HFFc6 (cell line): ENCODE data around the gene ATL3. TPM values are rescaled to one million over a fixed set of nuclear protein-coding genes. Genes with fewer than 3 reads are reported as not detected.
A peak's percentile ranks its signal among the peaks of the same experiment; 100 is the strongest.
"Not testable (repeated sequence)": the region's sequence is repeated elsewhere in the genome, so short reads cannot be mapped to it uniquely, and the experiment has no call there.

ENCODE experiments used
- DNase-seq: peaks from one replicate; pipeline ENCODE4 v3.0.0-alpha.2; 2018
- H3K27ac Mint-ChIP-seq: 2 replicates; pipeline ENCODE4 v1.8.0; 2020; ENCODE audit warnings: mild to moderate bottlenecking, mixed read lengths
- H3K27me3 Mint-ChIP-seq: 2 replicates; pipeline ENCODE4 v1.8.0; 2021; ENCODE audit warnings: mild to moderate bottlenecking, moderate library complexity, mixed read lengths; ENCODE audit not compliant: insufficient read depth
- H3K36me3 Mint-ChIP-seq: 2 replicates; pipeline ENCODE4 v1.8.0; 2021; ENCODE audit warnings: low read depth, mixed read lengths
- H3K4me1 Mint-ChIP-seq: 2 replicates; pipeline ENCODE4 v1.8.0; 2020; ENCODE audit warnings: low read depth, mixed read lengths
- H3K4me3 Mint-ChIP-seq: 2 replicates; pipeline ENCODE4 v1.8.0; 2020; ENCODE audit warnings: mild to moderate bottlenecking, moderate library complexity, mixed read lengths
- H3K9me3 Mint-ChIP-seq: 2 replicates; pipeline ENCODE4 v1.8.0; 2020; ENCODE audit warnings: mild to moderate bottlenecking, mixed read lengths
- CTCF ChIP-seq: fragments of 200-600 bp; sonication (generic); IDR thresholded peaks from 2 replicates; pipeline ENCODE4 v1.5.0; 2021; ENCODE audit warnings: antibody characterized with exemption, mild to moderate bottlenecking
- total RNA-seq, 6 experiments: library from RNA; stranded (reverse); fragmentation: NEBNext Ultra II Directional; extraction: Animal tissue kit (Norgen Biotek cat#: 25700); gene quantifications; 2 replicates in 1 of 6; 3 replicates in 5 of 6; pipeline ENCODE4 v1.2.3, GENCODE V29; 2021

Gene ATL3
- total RNA-seq, 6 experiments from 2014 or later: 96.9 to 116 (median 109) TPM

- H3K36me3 Mint-ChIP-seq: peaks cover 28% of the 10 kb centered on the region
- no peaks in the 10 kb centered on the region for H3K27me3 Mint-ChIP-seq
- no peak overlapping the region for H3K4me3 Mint-ChIP-seq
- H3K9me3 Mint-ChIP-seq: no peaks in the 10 kb centered on the region
- DNase-seq: no peak
- no peak for TF ChIP-seq CTCF
- H3K27ac Mint-ChIP-seq: no peak overlapping the region
- no peaks in the 10 kb centered on the region for H3K4me1 Mint-ChIP-seq
Observed at GRCh38 chr11:63652671-63653070, 18.5 kb downstream of the ATL3 start.

GRCh38 chr11:63643205-63643604 lies 28.0 kb downstream of the ATL3 start:
- no peaks in the 10 kb centered on the region for H3K9me3 Mint-ChIP-seq
- H3K27ac Mint-ChIP-seq: no peak overlapping the region
- H3K4me3 Mint-ChIP-seq: no peak overlapping the region
- no peak for TF ChIP-seq CTCF
- no peak for DNase-seq
- H3K36me3 Mint-ChIP-seq: peaks cover 28% of the 10 kb centered on the region; the same call in 1 of the 2 replicates
- peaks cover 2% of the 10 kb centered on the region for H3K27me3 Mint-ChIP-seq
- H3K4me1 Mint-ChIP-seq: peaks cover 15% of the 10 kb centered on the region

GRCh38 chr11:63641727-63642126 lies 29.4 kb downstream of the ATL3 start:
- peak; percentile 30; the same call in 1 of the 2 replicates for TF ChIP-seq CTCF
- peak overlapping the region; percentile 34 for H3K27ac Mint-ChIP-seq
- DNase-seq: peak; percentile 11

DNA sequence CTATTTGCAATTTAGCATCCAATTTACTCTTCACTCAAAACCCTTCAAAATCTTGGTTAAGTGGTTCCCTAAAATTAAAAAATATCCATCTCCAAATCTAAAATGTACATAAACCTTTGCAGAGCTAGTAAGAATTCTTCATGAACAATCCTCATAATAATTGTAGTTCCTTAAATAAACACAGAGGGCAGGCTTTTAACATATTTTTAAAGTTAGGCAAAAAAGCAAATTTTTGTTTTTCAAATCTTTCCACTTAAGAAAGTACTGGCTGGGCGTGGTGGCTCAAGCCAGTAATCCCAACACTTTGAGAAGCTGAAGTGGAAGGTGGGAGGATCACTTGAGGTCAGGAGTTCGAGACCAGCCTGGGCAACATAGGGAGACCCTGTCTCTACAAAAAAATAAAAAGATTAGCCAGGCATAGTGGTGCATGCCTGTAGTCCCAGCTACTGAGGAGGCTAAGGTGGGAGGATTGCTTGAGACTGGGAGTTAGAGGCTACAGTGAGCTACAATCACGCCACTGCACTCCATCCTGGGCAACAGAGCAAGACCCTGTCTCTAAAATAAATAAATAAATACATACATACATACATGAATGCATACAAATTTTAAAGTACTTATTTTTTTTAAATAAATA lies 31.9 kb downstream of the ATL3 start:
- Mint-ChIP-seq H3K27me3 (no peaks in the 10 kb centered on the region; the same call in 1 of the 2 replicates), H3K4me1 (peaks cover 21% of the 10 kb centered on the region), H3K9me3 (no peaks in the 10 kb centered on the region), H3K4me3 (no peak overlapping the region), H3K27ac (peak overlapping the region; percentile 41; the same call in 1 of the 2 replicates), H3K36me3 (peaks cover 37% of the 10 kb centered on the region)
- DNase-seq: peak; percentile 46
- peak; percentile 74 for TF ChIP-seq CTCF

More at GRCh38 chr11:63641727-63642126, 29.4 kb downstream of the ATL3 start:
- Mint-ChIP-seq H3K36me3 (peaks cover 28% of the 10 kb centered on the region; the same call in 1 of the 2 replicates), H3K9me3 (no peaks in the 10 kb centered on the region), H3K27me3 (peaks cover 2% of the 10 kb centered on the region), H3K4me1 (peaks cover 15% of the 10 kb centered on the region), H3K4me3 (no peak overlapping the region)

- H3K4me3 Mint-ChIP-seq, H3K9me3 Mint-ChIP-seq, DNase-seq, H3K27me3 Mint-ChIP-seq, H3K27ac Mint-ChIP-seq: not testable (repeated sequence)
- Mint-ChIP-seq H3K36me3 (peaks cover 35% of the 10 kb centered on the region), H3K4me1 (peaks cover 21% of the 10 kb centered on the region)
Observed at GRCh38 chr11:63638436-63638835, 32.7 kb downstream of the ATL3 start.

DNA sequence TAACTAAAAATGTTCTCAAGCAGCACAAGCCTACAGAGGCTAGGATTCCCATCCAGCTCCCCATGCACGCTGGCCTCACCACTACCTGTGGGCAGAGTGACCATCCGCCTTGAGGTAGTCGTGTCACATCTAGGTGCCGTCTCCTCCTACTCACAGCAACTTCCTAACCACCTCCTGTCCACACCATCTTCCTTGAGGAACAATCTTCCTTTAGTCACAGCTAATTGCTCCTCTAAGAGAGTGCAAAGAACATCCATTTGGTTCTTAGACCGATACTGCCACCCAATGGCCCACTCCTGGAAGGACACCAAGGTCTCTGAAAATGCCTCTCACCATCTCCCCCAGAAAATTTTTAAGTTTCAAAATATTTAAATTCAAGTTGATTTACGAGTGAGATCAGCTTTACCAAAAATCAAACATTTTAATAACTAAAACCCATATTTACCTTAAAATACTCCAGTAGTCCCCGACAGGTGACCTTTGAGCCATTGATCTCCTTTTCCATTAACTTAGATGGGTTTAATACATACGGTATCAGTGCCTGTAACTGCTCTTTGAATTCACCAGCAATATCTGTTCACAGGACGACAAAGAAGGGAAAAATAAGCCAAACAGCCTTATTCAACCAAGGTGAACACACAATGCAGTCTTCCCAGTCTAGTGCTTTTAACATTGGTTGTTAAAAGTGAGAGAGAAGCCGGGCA lies 35.3 kb downstream of the ATL3 start:
- peak; percentile 60 for DNase-seq
- Mint-ChIP-seq H3K27ac (peak overlapping the region; percentile 0; the same call in 1 of the 2 replicates), H3K4me3 (no peak overlapping the region), H3K9me3 (no peaks in the 10 kb centered on the region), H3K4me1 (peaks cover 12% of the 10 kb centered on the region; the same call in 1 of the 2 replicates), H3K27me3 (no peaks in the 10 kb centered on the region; the same call in 1 of the 2 replicates), H3K36me3 (peaks cover 29% of the 10 kb centered on the region)
- TF ChIP-seq CTCF: peak; percentile 85
